Measurements from ENCODE around the gene LPO. TPM values are rescaled to one million over a fixed set of nuclear protein-coding genes. Genes with fewer than 3 reads are reported as not detected.

LPO gene
- total and polyA plus RNA-seq, 4 donors: 0.15 to 0.26 TPM; not detected in 2

- Histone ChIP-seq H3K36me3 (ENCODE audit: control insufficient read depth in 4 of 4, insufficient read depth in 4 of 4, low read length in 4 of 4) (no peaks in the 10 kb centered on the region), H3K27ac (ENCODE audit: low read depth in 1 of 2, low read length in 1 of 2) (no peak overlapping the region), H3K27me3 (ENCODE audit: control insufficient read depth in 3 of 3, insufficient read depth in 3 of 3, low read length in 2 of 3) (peaks cover 0 to 45% (median 18%) of the 10 kb centered on the region in 3 donors), H3K9ac (ENCODE audit: insufficient read depth in 1 of 2, low read length in 2 of 2) (no peak overlapping the region), H3K9me3 (ENCODE audit: control insufficient read depth in 4 of 4, insufficient read depth in 3 of 4, low read length in 3 of 4) (no peaks in the 10 kb centered on the region), H3K4me1 (ENCODE audit: control insufficient read depth in 5 of 5, insufficient read depth in 5 of 5, low read length in 5 of 5) (peaks cover 0 to 6% (median 0%) of the 10 kb centered on the region in 5 donors), H3K4me3 (no peak overlapping the region)
- ATAC-seq (ENCODE audit: insufficient read depth, low FRiP score) (no peak), DNase-seq (no peak)
- TF ChIP-seq CTCF (IDR thresholded peaks at IDR 0.05; ENCODE audit: control extremely low read depth, extremely low read depth): no peak
- 69 to 84% methylated on average over 6 of the region's 6 CpGs for WGBS, 2 donors
These were observed 6.6 kb downstream of the LPO start for GRCh38 chr17:58244963-58245362.

- no peak for TF ChIP-seq CTCF (IDR thresholded peaks at IDR 0.05; ENCODE audit: control extremely low read depth, extremely low read depth)
- Histone ChIP-seq H3K9ac (ENCODE audit: insufficient read depth in 1 of 2, low read length in 2 of 2) (no peak overlapping the region), H3K27me3 (ENCODE audit: control insufficient read depth in 3 of 3, insufficient read depth in 3 of 3, low read length in 2 of 3) (peaks cover 0 to 47% (median 18%) of the 10 kb centered on the region in 3 donors), H3K9me3 (ENCODE audit: control insufficient read depth in 4 of 4, insufficient read depth in 3 of 4, low read length in 3 of 4) (no peaks in the 10 kb centered on the region), H3K4me3 (no peak overlapping the region), H3K4me1 (ENCODE audit: control insufficient read depth in 5 of 5, insufficient read depth in 5 of 5, low read length in 5 of 5) (peaks cover 0 to 6% (median 0%) of the 10 kb centered on the region in 5 donors), H3K27ac (ENCODE audit: low read depth in 1 of 2, low read length in 1 of 2) (no peak overlapping the region), H3K36me3 (ENCODE audit: control insufficient read depth in 4 of 4, insufficient read depth in 4 of 4, low read length in 4 of 4) (no peaks in the 10 kb centered on the region)
- DNase-seq (no peak), ATAC-seq (ENCODE audit: insufficient read depth, low FRiP score) (no peak)
- WGBS, 2 donors: 66 to 79% methylated on average over 10 of the region's 10 CpGs
These were observed 7.2 kb downstream of the LPO start for GRCh38 chr17:58245428-58246103.

DNA sequence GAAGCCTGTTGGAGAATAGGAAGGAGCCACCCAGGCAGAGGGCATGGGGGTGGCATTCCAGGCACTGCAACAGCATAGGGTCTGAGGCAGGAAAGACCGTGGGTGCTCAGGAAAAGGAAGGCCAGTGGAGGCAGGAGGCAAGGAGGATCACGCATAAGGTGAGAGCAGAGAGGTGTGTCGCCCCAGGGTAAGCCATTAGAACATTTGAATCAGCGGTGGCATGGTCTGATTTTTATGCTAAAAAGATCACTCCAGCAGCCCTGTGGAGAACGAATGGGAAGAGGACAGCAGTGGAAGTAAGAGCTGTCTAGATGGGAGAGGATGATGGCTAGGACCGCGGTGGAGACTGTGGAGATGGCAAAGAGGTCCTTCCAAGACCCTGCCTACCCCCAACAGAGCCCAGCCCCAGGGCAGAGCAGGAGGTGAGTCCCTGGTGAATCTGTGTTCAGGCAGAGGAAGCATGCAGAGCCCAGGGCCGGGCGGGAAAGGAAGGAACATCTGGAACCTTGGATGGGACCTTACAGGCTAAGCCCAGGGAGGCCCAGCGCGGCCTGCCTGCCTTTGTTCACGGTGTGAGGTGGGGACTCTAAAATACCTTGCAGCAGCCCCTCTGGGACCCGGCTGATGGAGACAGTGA is 7.8 kb downstream of the LPO start:
- H3K36me3 ChIP-seq (ENCODE audit: control insufficient read depth in 4 of 4, insufficient read depth in 4 of 4, low read length in 4 of 4): no peaks in the 10 kb centered on the region
- DNase-seq (no peak), ATAC-seq (ENCODE audit: insufficient read depth, low FRiP score) (no peak)
- H3K9ac ChIP-seq (ENCODE audit: insufficient read depth in 1 of 2, low read length in 2 of 2): no peak overlapping the region
- peaks cover 0 to 6% (median 0%) of the 10 kb centered on the region in 5 donors for H3K4me1 ChIP-seq (ENCODE audit: control insufficient read depth in 5 of 5, insufficient read depth in 5 of 5, low read length in 5 of 5)
- H3K27me3 ChIP-seq (ENCODE audit: control insufficient read depth in 3 of 3, insufficient read depth in 3 of 3, low read length in 2 of 3): peaks cover 0 to 46% (median 18%) of the 10 kb centered on the region in 3 donors
- whole genome bisulfite sequencing, 2 donors: 86 to 87% methylated on average over 13 of the region's 13 CpGs
- no peaks in the 10 kb centered on the region for H3K9me3 ChIP-seq (ENCODE audit: control insufficient read depth in 4 of 4, insufficient read depth in 3 of 4, low read length in 3 of 4)
- H3K27ac ChIP-seq (ENCODE audit: low read depth in 1 of 2, low read length in 1 of 2): no peak overlapping the region
- no peak overlapping the region for H3K4me3 ChIP-seq
- TF ChIP-seq CTCF (IDR thresholded peaks at IDR 0.05; ENCODE audit: control extremely low read depth, extremely low read depth): no peak

Data from lung (tissue), 12 donors.